Measurements from ENCODE around the gene ZBTB12.

The ZBTB12 gene

GRCh38 chr6:31887173-31888007 lies 14.5 kb downstream of the ZBTB12 start:
- TF ChIP-seq CTCF (IDR thresholded peaks at IDR 0.05; ENCODE audit: low read length, missing control alignments), result no peak
- DNase-seq (ENCODE audit: low read depth), result no peak
- H3K4me3 ChIP-seq (replicated peaks; ENCODE audit: low read depth, low read length), result no peak overlapping the region

DNA sequence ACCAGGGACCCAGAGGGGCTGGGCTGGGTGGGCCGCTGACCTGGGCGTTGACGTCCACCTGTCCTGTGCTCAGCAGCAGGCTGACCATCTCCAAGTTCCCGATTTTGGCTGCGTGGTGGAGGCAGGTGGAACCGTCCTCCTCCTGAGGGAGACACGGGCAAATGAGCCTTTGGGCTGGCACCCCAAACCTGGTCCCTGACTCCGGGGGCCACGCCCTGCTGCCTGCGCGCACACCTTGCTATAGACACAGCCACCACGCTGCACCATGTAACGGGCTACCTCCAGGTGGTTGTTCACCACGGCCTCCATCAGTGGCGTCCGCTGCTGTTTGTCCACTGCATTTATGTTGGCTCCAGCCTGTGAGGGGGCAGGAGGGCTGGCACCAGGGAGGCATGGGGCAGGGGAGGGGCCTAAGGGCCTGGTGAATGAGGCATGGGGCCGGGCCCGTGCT lies 15.3 kb downstream of the ZBTB12 start:
- DNase-seq (ENCODE audit: low read depth), result no peak
- TF ChIP-seq CTCF (IDR thresholded peaks at IDR 0.05; ENCODE audit: low read length, missing control alignments), result no peak

DNA sequence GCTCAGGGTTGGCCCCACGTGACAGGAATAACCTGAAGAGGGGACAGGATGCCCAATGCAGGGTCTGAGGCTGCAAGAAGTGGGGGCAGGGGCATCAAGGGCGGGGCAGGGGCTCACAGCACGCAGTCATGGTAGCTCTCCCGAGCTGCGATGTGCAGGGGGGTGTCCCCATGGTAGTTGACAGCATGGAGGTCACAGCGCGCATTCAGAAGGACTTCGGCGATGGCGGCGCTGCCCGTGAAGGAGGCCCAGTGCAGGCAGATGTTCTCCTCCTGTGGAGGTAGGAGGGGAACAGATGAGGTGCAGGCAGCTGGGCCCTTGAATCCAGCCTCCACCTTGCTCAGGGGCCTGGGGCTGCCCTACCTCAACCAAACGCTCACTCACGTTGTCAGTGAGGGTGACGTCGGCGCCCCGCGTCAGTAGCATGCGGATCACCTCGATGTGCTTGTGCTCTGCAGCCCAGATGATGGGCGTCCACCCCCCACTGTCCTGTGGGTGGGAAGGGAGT lies 17.3 kb downstream of the ZBTB12 start:
- no peak overlapping the region for H3K4me3 ChIP-seq (replicated peaks; ENCODE audit: low read depth, low read length)
- no peak for TF ChIP-seq CTCF (IDR thresholded peaks at IDR 0.05; ENCODE audit: low read length, missing control alignments)
- no peak for DNase-seq (ENCODE audit: low read depth)

More for the DNA sequence above, 15.3 kb downstream of the ZBTB12 start:
- H3K4me3 ChIP-seq (replicated peaks; ENCODE audit: low read depth, low read length), result no peak overlapping the region

DNA sequence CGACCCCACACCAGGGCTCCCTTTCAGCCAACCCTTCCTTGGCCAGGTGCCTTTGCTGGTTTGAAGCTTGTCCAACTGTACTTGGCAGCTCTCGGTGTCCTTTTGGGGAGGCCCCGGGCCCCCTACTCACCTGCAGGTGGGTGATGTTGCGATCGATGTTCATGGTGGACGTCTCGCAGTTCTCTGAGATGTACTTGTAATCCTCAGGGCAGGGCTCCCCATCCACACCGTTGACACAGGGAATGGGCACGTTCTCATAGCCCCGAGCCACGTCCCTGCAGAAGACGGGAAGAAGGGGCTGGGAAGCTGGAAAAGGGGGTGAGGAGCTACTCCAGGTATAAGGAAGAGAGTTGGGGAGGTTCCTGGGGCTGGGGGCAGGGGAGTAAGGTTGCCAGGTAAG lies 18.2 kb downstream of the ZBTB12 start:
- TF ChIP-seq CTCF (IDR thresholded peaks at IDR 0.05; ENCODE audit: low read length, missing control alignments), result no peak
- DNase-seq (ENCODE audit: low read depth), result no peak
- H3K4me3 ChIP-seq (replicated peaks; ENCODE audit: low read depth, low read length), result no peak overlapping the region

DNA sequence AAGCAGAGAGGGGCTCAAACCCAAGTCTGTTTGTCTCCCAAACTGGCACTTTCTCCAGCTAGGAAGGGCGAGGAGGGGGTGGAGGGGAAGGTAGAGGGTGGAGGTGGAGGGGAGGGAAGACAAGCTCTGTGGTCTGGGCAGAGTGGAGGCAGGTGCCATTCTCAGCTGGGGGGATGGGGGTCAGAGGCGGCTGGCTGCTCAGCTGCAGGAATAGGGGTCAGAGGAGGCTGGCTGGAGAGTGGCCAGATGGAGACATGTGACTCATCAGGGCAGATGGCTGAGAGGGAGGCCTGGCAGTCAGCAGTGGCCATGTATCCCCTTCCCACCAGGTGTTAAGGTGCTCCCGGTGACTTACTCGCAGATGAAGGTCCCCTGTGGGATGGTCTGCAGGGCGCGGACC lies 19.5 kb downstream of the ZBTB12 start:
- no peak for TF ChIP-seq CTCF (IDR thresholded peaks at IDR 0.05; ENCODE audit: low read length, missing control alignments)
- peak; percentile 21 for DNase-seq (ENCODE audit: low read depth)
- no peak overlapping the region for H3K4me3 ChIP-seq (replicated peaks; ENCODE audit: low read depth, low read length)

DNA sequence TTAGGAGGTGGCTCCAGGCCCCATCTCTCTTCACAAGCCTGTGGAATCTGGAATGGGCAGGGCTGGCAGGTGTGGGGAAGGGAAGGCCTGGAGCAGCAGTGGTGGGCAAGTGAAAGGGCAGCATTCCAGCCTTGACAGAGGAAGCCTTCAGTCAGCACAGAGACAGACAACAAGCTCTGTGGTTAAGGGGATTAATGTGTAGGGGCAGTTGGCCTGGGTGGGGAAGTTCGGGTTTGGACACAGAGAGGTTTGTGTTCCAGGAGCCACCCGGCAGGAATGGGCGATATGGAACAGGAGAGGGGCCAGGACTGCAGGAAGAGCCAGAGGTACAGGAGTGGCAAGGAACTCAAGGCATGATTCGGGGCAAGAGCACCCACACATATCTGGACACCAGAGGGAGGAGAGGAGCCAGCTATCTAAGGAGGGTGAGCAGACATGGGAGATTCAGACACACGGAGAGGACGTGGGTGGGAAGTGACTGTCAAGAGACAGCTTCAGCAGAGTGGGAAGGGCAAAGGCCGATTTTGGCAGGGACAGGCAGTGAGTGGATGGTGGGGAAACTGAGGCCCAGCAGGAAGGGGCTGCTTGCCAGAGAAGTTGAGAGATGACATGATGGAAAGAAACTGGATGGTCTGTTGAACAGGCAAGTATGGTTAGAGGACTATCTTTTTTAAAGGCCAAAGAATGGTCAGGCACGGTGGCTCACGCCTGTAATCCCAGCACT lies 20.6 kb downstream of the ZBTB12 start:
- DNase-seq (ENCODE audit: low read depth), result no peak
- TF ChIP-seq CTCF (IDR thresholded peaks at IDR 0.05; ENCODE audit: low read length, missing control alignments), result no peak
- H3K4me3 ChIP-seq (replicated peaks; ENCODE audit: low read depth, low read length), result no peak overlapping the region

Data from fibroblast of pulmonary artery (primary cell).